HG03175 (cell line): ENCODE measurements around the gene TRIM61.
"Not testable (repeated sequence)": the region's sequence is repeated elsewhere in the genome, so short reads cannot be mapped to it uniquely, and the experiment has no call there.

Experiments used
- ATAC-seq: cut with Tn5 transposase; IDR thresholded peaks from one replicate; pipeline ENCODE4 v1.9.1; 2021; ENCODE audit warnings: mild to moderate bottlenecking, moderate library complexity; ENCODE audit not compliant: unreplicated experiment

TRIM61 gene

DNA sequence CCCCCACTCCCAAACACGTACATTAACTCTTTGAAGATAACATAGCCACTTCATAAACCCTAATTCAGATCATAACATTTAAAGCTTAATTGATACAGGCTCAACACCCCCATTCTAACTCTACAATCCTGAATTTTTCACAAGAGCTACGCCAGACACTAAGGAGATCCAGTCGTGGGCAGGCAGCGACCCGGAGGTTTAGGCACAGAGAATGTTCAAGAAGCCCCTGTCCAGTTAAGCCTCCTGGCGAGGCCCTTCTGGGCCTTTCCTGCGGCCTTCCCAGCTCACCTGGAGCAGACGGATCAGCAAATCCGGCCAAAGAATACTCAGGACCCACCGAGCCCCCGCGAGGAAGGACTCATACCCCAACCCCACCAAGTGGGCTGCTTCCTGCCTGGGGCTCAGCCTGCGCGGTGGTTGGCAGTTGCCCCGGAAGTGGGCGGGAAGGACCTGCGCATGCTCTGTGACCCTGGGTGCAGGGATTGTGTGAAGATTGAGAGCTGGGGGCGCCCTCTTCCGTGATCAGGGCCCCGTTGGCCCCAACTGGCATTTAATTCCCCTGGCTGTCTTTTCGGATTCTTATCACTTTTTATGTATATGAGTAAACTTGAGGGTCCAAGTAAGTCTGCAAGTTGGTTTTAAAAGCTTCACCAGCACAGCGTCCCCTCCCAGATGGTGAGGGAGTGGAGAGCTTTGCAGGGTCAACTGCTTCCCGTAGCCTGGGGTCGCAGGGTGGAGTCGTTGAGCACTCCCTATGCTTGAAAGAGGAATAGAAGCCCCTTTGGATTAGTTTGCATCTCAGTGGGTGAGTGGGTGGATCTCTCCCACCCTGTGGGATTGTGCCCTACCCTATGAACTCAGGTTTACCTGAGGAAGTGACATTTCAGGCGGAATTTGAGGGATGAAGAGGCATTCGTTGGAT, at the start of gene TRIM61:
TRIM61 (minus strand) TSS at position 415 of the 922 bp plus-strand sequence. CDS start 7,655 bp downstream, outside the sequence.
- ATAC-seq, result peak; percentile 99

- ATAC-seq, result not testable (repeated sequence)
These were observed 48.3 kb upstream of the TRIM61 start for GRCh38 chr4:165025782-165026181.

GRCh38 chr4:165019995-165020394, 42.5 kb upstream of the TRIM61 start:
- not testable (repeated sequence) for ATAC-seq

- peak; percentile 85 for ATAC-seq
These were observed 39.5 kb upstream of the TRIM61 start for GRCh38 chr4:165016971-165017370.

- ATAC-seq, result no peak
These were observed 36.2 kb upstream of the TRIM61 start for GRCh38 chr4:165013691-165014090.

GRCh38 chr4:165011403-165011802, 33.9 kb upstream of the TRIM61 start:
- no peak for ATAC-seq

DNA sequence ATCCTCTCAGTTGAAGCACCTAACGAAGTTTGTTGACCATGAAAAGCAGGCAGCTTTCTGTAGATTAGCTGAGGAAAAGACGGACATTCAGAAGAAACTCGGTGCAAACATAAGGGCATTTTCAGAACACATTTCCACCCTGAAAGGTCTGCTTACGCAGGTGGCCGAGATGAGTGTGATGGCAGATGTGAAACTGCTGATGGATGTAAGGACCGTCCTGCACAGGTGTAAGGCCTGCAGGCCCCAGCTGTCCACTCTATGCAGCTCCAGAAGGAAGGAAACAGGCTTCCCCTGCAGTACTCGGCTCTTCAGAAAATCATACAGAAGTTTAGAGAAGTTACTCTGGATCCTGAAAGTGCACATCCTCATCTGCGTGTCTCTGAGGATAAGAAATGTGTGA, 33.5 kb upstream of the TRIM61 start:
- no peak for ATAC-seq

- no peak for ATAC-seq
These were observed 33.0 kb upstream of the TRIM61 start for GRCh38 chr4:165010487-165010886.

- ATAC-seq, result peak; percentile 74
These were observed 32.2 kb upstream of the TRIM61 start for GRCh38 chr4:165009493-165010227.

- ATAC-seq, result no peak
These were observed 29.4 kb upstream of the TRIM61 start for GRCh38 chr4:165006886-165007285.

GRCh38 chr4:165006456-165006855, 29.0 kb upstream of the TRIM61 start:
- ATAC-seq, result no peak

DNA sequence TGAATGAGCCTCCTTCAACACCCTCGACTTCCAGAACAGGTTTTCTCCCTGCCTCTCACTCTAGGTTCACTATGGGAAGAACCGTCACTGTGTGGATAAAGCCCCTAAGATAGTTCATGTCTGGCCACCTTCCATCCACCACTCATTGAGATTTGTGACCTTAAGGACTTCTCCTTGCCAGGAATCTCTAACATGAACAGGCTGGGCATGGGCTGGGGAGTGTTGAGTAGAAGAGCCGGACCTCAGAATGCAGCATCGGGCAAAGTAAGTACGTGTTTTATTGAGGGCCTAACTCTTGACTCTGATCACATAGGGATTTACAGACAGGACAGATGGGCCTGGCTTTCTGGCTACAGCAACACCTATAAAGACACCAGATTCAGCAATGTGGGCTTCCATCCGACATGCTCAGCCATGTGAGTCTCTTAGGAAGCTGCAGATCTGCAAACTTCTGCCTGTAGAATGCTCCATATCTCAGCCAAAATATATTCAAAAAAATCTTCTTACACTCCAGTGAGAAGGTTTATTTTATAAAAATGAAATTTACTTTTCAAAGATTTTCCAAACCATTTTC, 28.0 kb upstream of the TRIM61 start:
- no peak for ATAC-seq

DNA sequence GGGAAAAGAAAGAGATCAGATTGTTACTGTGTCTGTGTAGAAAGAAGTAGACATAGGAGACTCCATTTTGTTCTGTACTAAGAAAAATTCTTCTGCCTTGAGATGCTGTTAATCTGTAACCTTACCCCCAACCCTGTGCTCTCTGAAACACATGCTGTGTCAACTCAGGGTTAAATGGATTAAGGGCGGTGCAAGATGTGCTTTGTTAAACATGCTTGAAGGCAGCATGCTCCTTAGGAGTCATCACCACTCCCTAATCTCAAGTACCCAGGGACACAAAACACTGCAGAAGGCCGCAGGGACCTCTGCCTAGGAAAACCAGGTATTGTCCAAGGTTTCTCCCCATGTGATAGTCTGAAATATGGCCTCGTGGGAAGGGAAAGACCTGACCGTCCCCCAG, 24.5 kb upstream of the TRIM61 start:
- ATAC-seq, result not testable (repeated sequence)

DNA sequence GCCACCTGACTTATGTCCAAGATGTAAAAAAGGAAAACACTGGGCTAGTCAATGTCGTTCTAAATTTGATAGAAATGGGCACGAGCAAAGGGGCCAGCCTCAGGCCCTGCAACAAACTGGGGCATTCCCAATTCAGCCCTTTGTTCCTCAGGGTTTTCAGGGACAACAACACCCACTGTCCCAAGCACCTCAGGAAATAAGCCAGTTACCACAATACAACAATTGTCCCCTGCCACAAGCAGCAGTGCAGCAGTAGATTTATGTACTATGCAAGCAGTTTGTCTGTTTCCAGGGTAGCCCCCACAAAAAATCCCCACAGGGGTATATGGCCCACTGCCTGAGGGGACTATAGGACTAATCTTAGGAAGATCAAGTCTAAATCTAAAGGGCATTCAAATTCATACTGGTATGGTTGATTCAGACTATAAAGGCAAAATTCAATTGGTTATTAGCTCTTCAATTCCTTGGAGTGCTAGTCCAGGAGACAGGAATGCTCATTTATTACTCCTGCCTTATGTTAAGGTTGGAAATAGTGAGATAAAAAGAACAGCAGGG, 21.1 kb upstream of the TRIM61 start:
- not testable (repeated sequence) for ATAC-seq

- no peak for ATAC-seq
These were observed 20.5 kb upstream of the TRIM61 start for GRCh38 chr4:164997941-164998340.

DNA sequence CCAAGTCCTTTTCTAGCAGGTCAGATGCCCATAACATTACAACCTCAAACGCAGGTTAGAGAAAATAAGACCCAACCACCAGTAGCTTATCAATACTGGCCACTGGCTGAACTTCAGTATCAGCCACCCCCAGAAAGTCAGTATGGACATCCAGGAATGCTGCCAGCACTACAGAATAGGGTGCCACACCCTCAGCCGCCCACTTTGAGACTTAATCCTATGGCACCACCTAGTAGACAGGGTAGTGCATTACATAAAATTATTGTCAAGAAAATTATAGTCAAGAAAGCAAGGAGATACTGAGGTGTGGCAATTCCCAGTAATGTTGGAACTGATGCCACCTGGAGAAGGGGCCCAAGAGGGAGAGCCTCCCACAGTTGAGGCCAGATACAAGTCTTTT, 19.9 kb upstream of the TRIM61 start:
- ATAC-seq, result no peak

DNA sequence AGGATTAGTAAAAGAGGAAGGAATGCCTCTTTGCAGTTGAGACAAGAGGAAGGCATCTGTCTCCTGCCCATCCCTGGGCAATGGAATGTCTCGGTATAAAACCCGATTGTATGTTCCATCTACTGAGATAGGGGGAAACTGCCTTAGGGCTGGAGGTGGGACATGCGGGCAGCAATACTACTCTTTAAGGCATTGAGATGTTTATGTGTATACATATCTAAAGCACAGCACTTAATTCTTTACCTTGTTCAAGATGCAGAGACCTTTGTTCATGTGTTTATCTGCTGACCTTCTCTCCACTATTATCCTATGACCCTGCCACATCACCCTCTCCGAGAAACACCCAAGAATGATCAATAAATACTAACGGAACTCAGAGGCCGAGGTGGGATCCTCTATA, 18.7 kb upstream of the TRIM61 start:
- ATAC-seq, result not testable (repeated sequence)

DNA sequence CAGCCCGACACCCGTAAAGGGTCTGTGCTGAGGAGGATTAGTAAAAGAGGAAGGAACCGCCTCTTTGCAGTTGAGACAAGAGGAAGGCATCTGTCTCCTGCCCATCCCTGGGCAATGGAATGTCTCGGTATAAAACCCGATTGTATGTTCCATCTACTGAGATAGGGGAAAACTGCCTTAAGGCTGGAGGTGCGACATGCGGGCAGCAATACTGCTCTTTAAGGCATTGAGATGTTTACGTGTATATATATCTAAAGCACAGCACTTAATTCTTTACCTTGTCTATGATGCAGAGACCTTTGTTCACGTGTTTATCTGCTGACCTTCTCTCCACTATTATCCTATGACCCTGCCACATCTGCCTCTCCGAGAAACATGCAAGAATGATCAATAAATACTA, 13.3 kb upstream of the TRIM61 start:
- not testable (repeated sequence) for ATAC-seq

DNA sequence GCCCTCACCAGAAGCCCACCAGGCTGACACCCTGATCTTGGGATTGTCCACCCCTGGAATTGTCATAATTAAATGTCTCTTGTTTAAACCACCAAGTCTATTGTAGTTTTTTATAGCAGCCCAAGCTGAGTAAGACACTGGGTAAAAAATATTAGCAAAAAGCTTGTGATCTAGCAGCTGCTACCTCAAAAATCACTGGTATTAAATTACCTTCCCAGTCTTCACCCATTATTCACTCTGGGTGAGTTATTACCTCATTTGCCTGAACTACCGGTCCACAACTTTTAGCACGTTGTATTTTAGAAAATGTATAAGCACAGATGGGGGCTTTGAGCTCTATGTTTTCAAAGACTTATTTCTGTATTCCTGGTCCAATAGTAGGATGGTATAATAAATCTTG, 12.0 kb upstream of the TRIM61 start:
- no peak for ATAC-seq

DNA sequence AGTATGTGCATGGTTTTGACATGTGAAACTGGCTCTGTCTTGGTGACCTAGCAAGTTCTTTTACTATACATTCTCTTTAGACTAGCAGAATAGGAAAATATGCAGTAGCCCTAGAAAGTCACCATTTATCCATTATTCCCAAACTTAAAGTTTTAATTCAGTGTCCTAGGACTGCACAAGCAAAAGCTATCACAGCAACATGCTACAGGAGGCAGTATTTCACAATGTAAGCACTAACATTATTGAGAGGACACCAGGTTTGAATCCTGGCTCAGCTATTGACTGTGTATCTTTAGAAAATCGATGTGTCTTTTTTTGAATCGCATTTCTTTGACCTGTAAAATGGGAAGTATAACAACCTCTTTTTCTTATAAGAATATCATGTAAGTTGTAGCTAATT, 5.5 kb downstream of the TRIM61 start:
- ATAC-seq, result not testable (repeated sequence)

GRCh38 chr4:164959896-164960295, 17.6 kb downstream of the TRIM61 start:
- no peak for ATAC-seq
